Suprapubic skin (tissue), 4 donors: ENCODE data around the gene PIN1. TPM values are rescaled to one million over a fixed set of nuclear protein-coding genes. Genes with fewer than 3 reads are reported as not detected.
"Not testable (repeated sequence)": the region's sequence is repeated elsewhere in the genome, so short reads cannot be mapped to it uniquely, and the experiment has no call there.

Experiments used
- DNase-seq, 2 donors: peaks; one replicate each; pipeline ENCODE4 v3.0.0-alpha.2; 2019; ENCODE audit warnings: low spot score in 2 of 2
- H3K27ac ChIP-seq: fragments of 200-600 bp; sonication (generic); one replicate; pipeline ENCODE4 v1.5.1; 2019
- H3K27me3 ChIP-seq: fragments of 200-600 bp; sonication (generic); one replicate; pipeline ENCODE4 v1.5.1; 2019
- H3K36me3 ChIP-seq: fragments of 200-600 bp; sonication (generic); one replicate; pipeline ENCODE4 v1.5.1; 2019
- H3K4me1 ChIP-seq: fragments of 200-600 bp; sonication (generic); one replicate; pipeline ENCODE4 v1.5.1; 2019
- H3K4me3 ChIP-seq: fragments of 200-600 bp; sonication (generic); one replicate; pipeline ENCODE4 v1.5.1; 2019; ENCODE audit warnings: mild to moderate bottlenecking
- H3K9me3 ChIP-seq: fragments of 200-600 bp; sonication (generic); one replicate; pipeline ENCODE4 v1.5.1; 2019
- EP300 ChIP-seq: sonication (generic); formaldehyde crosslinking; IDR thresholded peaks from one replicate; pipeline ENCODE4 v1.6.1; 2017; ENCODE audit warnings: antibody characterized with exemption
- POLR2A ChIP-seq, 2 donors: fragments of 450-650 bp; IDR thresholded peaks; one replicate each; pipeline ENCODE4 v1.6.1; 2017; ENCODE audit warnings: antibody characterized with exemption in 2 of 2, mild to moderate bottlenecking in 2 of 2, moderate library complexity in 2 of 2
- POLR2AphosphoS5 ChIP-seq, 3 donors: sonication (generic); formaldehyde crosslinking; IDR thresholded peaks; one replicate each; pipeline ENCODE4 v1.6.1; 2017; ENCODE audit warnings: antibody characterized with exemption in 3 of 3
- WGBS: methylation state at CpG from one replicate; pipeline ENCODE4 v1.1.5; 2018; 5-methylcytosine and 5-hydroxymethylcytosine counted together
- total RNA-seq, 4 donors: library from RNA; depleted of rRNA; stranded (reverse); fragments of >200 nt; gene quantifications; one replicate each; pipeline ENCODE4 v1.1.0, GENCODE V29; 2016
- TF ChIP-seq, protein P1 (sequence below), 2 donors: fragments of 200-600 bp in 1 of 2; fragments of 450-650 bp in 1 of 2; sonication (generic) in 1 of 2; IDR thresholded peaks; one replicate each; pipeline ENCODE4 v1.5.1; 2016 to 2019; ENCODE audit warnings: antibody characterized with exemption in 2 of 2, mild to moderate bottlenecking in 1 of 2, moderate library complexity in 1 of 2

Gene PIN1
- total RNA-seq, 4 donors from 2014 or later = 60.5 to 75.9 (median 65.8) TPM

DNA sequence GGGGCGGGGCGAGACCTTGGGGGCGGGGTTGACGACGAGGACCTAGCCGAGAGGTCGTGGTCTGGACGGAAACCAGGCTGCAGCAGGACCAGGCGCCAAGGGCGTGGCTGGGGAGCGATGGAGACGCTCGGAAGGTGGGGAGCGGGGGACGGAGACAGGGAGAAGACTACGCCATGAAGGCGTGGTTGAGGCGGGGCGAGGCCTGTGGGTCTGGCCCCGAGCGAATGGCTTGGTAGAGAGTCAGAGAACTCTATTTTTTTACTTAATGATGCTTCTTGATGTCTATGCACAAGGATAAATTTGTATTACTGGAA is 15.6 kb upstream of the PIN1 start:
- Histone ChIP-seq H3K4me3 (peak overlapping the region; percentile 68), H3K9me3 (no peaks in the 10 kb centered on the region), H3K27ac (peak overlapping the region; percentile 50), H3K27me3 (no peaks in the 10 kb centered on the region), H3K4me1 (peaks cover 19% of the 10 kb centered on the region), H3K36me3 (no peaks in the 10 kb centered on the region)
- DNase-seq = no peak
- TF ChIP-seq POLR2AphosphoS5 (IDR thresholded peaks at IDR 0.05) = no peak
- TF ChIP-seq, protein P1, sequence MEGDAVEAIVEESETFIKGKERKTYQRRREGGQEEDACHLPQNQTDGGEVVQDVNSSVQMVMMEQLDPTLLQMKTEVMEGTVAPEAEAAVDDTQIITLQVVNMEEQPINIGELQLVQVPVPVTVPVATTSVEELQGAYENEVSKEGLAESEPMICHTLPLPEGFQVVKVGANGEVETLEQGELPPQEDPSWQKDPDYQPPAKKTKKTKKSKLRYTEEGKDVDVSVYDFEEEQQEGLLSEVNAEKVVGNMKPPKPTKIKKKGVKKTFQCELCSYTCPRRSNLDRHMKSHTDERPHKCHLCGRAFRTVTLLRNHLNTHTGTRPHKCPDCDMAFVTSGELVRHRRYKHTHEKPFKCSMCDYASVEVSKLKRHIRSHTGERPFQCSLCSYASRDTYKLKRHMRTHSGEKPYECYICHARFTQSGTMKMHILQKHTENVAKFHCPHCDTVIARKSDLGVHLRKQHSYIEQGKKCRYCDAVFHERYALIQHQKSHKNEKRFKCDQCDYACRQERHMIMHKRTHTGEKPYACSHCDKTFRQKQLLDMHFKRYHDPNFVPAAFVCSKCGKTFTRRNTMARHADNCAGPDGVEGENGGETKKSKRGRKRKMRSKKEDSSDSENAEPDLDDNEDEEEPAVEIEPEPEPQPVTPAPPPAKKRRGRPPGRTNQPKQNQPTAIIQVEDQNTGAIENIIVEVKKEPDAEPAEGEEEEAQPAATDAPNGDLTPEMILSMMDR (IDR thresholded peaks at IDR 0.05) = no peak
- no peak for TF ChIP-seq EP300
- TF ChIP-seq POLR2A (IDR thresholded peaks at IDR 0.05) = no peak
- WGBS = 0% methylated on average over 7 of the region's 21 CpGs

GRCh38 chr19:9820034-9820433 is 15.1 kb upstream of the PIN1 start:
- 87% methylated on average over 8 of the region's 8 CpGs for WGBS
- peak overlapping the region; percentile 68 for H3K4me3 ChIP-seq

GRCh38 chr19:9823816-9824215 is 11.3 kb upstream of the PIN1 start:
- no peaks in the 10 kb centered on the region for H3K27me3 ChIP-seq
- 77% methylated on average over 5 of the region's 5 CpGs for WGBS
- no peak for DNase-seq
- H3K4me1 ChIP-seq = peaks cover 28% of the 10 kb centered on the region
- no peak for TF ChIP-seq EP300
- no peak for TF ChIP-seq POLR2A (IDR thresholded peaks at IDR 0.05)
- TF ChIP-seq, protein P1 (IDR thresholded peaks at IDR 0.05) = no peak
- no peak for TF ChIP-seq POLR2AphosphoS5 (IDR thresholded peaks at IDR 0.05)
- no peak overlapping the region for H3K27ac ChIP-seq
- H3K36me3 ChIP-seq = no peaks in the 10 kb centered on the region
- no peaks in the 10 kb centered on the region for H3K9me3 ChIP-seq
- H3K4me3 ChIP-seq = no peak overlapping the region

More at GRCh38 chr19:9820034-9820433, 15.1 kb upstream of the PIN1 start:
- H3K9me3 ChIP-seq, H3K27me3 ChIP-seq, H3K36me3 ChIP-seq, DNase-seq: not testable (repeated sequence)
- H3K4me1 ChIP-seq = peaks cover 19% of the 10 kb centered on the region
- peak overlapping the region; percentile 50 for H3K27ac ChIP-seq

DNA sequence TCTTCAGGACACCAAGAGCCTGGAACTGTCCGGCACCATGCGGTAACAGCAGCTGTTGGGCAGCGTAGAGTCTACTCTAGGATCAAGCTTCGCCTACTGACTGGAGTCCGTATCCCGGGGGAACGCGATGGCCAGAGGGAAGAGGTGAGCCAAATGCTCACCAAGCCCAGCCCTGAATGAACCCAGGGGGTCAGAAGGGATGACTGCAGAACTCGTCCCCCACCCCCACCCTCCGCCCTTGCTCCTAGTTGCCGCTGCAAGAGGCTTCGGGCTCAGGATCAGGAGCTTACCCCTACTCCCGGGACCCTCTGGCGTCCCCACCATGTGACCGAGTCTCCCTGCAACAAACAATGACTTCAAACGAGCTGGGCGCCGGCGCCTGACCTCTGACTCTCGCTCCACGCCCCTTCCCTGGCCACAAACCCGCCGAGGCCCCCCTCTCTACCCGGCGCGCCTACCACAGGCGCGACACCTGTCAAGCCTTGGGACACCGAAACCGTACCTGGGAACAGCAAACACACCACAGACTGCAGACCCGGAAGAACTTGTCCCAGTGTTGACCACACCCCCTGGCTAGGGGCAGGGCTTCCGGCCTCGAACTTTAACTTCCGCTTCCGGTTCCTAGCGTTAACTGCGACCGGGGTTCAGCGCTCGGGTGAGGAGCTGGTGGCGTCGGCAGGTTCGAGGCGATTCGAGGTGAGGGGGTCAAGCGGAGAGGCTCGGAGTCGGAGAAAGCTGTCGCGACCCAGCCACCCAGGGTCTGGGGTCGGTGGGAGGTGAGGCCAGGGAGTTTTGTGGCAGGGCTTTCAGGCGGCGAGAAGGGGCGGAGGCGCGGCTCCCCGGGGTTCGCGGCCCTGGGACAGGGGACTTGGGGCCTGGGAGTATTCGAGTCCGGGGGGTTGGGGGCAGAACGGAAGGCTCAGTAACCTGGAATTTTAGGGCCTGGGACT is 7.6 kb upstream of the PIN1 start, which contains the start of gene UBL5:
Gene UBL5 (plus strand): TSS at position 630 of the 950 bp plus-strand sequence. CDS start 420 bp downstream, outside the sequence.
- peak; percentile 93 to 94 for DNase-seq
- Histone ChIP-seq H3K36me3 (peaks cover 17% of the 10 kb centered on the region), H3K4me1 (peaks cover 29% of the 10 kb centered on the region), H3K9me3 (no peaks in the 10 kb centered on the region), H3K4me3 (peak within 1 kb of the TSS; percentile 96), H3K27ac (peak within 1 kb of the TSS; percentile 83), H3K27me3 (no peaks in the 10 kb centered on the region)
- under 1% methylated on average over 37 of the region's 62 CpGs for WGBS
- TF ChIP-seq, protein P1 (IDR thresholded peaks at IDR 0.05) = no peak
- peak; percentile 64 to 86 (median 82) for TF ChIP-seq POLR2AphosphoS5 (IDR thresholded peaks at IDR 0.05)
- TF ChIP-seq POLR2A (IDR thresholded peaks at IDR 0.05) = peak in 1 of 2 donors; percentile 84

GRCh38 chr19:9828551-9829063 is 6.5 kb upstream of the PIN1 start:
- no peaks in the 10 kb centered on the region for H3K27me3 ChIP-seq
- no peak for DNase-seq
- TF ChIP-seq, protein P1 (IDR thresholded peaks at IDR 0.05) = no peak
- TF ChIP-seq POLR2AphosphoS5 (IDR thresholded peaks at IDR 0.05) (no peak), EP300 (no peak), POLR2A (IDR thresholded peaks at IDR 0.05) (no peak)
- H3K4me3 ChIP-seq = peak overlapping the region; percentile 96
- H3K27ac ChIP-seq = no peak overlapping the region
- H3K36me3 ChIP-seq = peaks cover 17% of the 10 kb centered on the region
- H3K9me3 ChIP-seq = no peaks in the 10 kb centered on the region
- H3K4me1 ChIP-seq = peaks cover 29% of the 10 kb centered on the region
- WGBS = 38% methylated on average over 12 of the region's 13 CpGs
